Hepatocyte (in vitro differentiated cells): Measurements from ENCODE around the gene MX2.

Experiments
- CTCF ChIP-seq: fragments of 200-600 bp; sonication (generic); IDR thresholded peaks from 2 replicates; pipeline ENCODE4 v1.5.1; 2016; ENCODE audit warnings: antibody characterized with exemption, mild to moderate bottlenecking; ENCODE audit not compliant: poor library complexity
- EZH2 ChIP-seq: fragments of 200-600 bp; sonication (generic); IDR thresholded peaks from 2 replicates; pipeline ENCODE4 v1.6.1; 2016; ENCODE audit warnings: antibody characterized with exemption, mild to moderate bottlenecking, borderline replicate concordance
- EZH2phosphoT487 ChIP-seq: fragments of 200-600 bp; sonication (generic); IDR thresholded peaks from one replicate; pipeline ENCODE4 v1.6.1; 2018; ENCODE audit warnings: antibody characterized with exemption, mild to moderate bottlenecking, low read depth, moderate library complexity; ENCODE audit not compliant: unreplicated experiment, severe bottlenecking

GRCh38 chr21:41453761-41454160, 91.9 kb downstream of the MX2 start:
- TF ChIP-seq CTCF: no peak
- TF ChIP-seq EZH2phosphoT487: no peak
- no peak for TF ChIP-seq EZH2
